Subcutaneous abdominal adipose tissue (tissue), 5 donors: ENCODE measurements around the gene RBMS3.

Experiments used
- H3K27ac ChIP-seq: one replicate; pipeline ENCODE4 v1.7.0; 2013; ENCODE audit warnings: low read depth, mild to moderate bottlenecking, inconsistent platforms, low read length, moderate library complexity
- H3K27me3 ChIP-seq, 5 donors: one replicate each; pipeline ENCODE4 v1.7.0; 2013; ENCODE audit warnings: low read length in 5 of 5, inconsistent platforms in 1 of 5; ENCODE audit not compliant: control insufficient read depth in 5 of 5, insufficient read depth in 4 of 5
- H3K36me3 ChIP-seq, 5 donors: one replicate each; pipeline ENCODE4 v1.7.0; 2013; ENCODE audit warnings: low read length in 5 of 5; ENCODE audit not compliant: control insufficient read depth in 5 of 5, insufficient read depth in 5 of 5
- H3K4me1 ChIP-seq, 5 donors: one replicate each; pipeline ENCODE4 v1.7.0; 2013; ENCODE audit warnings: low read length in 5 of 5, mild to moderate bottlenecking in 3 of 5, moderate library complexity in 1 of 5; ENCODE audit not compliant: control insufficient read depth in 5 of 5, insufficient read depth in 5 of 5
- H3K4me3 ChIP-seq, 5 donors: one replicate each; pipeline ENCODE4 v1.7.0; 2013; ENCODE audit warnings: low read length in 5 of 5, low read depth in 1 of 5
- H3K9ac ChIP-seq, 5 donors: one replicate each; pipeline ENCODE4 v1.7.0; 2013; ENCODE audit warnings: low read length in 5 of 5, mild to moderate bottlenecking in 4 of 5, moderate library complexity in 3 of 5
- H3K9me3 ChIP-seq, 5 donors: one replicate each; pipeline ENCODE4 v1.7.0; 2013; ENCODE audit warnings: low read length in 5 of 5; ENCODE audit not compliant: control insufficient read depth in 5 of 5
- donor health status: healthy.
- donor health status: healthy.
- donor health status: healthy.
- donor health status: healthy.
- donor health status: healthy.

RBMS3 gene

DNA sequence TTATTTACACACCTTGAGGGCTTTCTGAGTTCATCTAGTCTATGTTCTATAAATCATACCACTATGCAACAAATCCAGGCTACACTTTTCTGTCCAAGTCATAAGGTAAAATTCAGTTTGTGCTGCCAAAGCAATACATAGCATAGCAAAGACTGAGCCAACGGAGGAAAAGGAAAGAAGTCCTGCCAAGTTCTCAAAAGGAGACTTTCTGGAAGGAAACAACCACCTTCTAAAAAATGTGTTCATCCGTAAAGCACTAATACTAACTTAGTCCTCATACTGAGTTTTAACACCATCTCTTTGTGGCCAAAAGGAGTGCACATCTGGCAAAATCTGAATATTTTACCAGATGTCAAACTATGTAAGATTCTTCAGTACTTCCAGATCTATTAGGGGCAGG lies 620.2 kb downstream of the RBMS3 start:
- no peak overlapping the region for H3K4me3 ChIP-seq
- H3K9me3 ChIP-seq = no peaks in the 10 kb centered on the region
- peaks cover 0 to 17% (median 3%) of the 10 kb centered on the region in 5 donors for H3K36me3 ChIP-seq
- no peaks in the 10 kb centered on the region for H3K27me3 ChIP-seq
- no peak overlapping the region for H3K9ac ChIP-seq
- H3K4me1 ChIP-seq = peaks cover 0 to 12% (median 5%) of the 10 kb centered on the region in 5 donors
- no peak overlapping the region for H3K27ac ChIP-seq

DNA sequence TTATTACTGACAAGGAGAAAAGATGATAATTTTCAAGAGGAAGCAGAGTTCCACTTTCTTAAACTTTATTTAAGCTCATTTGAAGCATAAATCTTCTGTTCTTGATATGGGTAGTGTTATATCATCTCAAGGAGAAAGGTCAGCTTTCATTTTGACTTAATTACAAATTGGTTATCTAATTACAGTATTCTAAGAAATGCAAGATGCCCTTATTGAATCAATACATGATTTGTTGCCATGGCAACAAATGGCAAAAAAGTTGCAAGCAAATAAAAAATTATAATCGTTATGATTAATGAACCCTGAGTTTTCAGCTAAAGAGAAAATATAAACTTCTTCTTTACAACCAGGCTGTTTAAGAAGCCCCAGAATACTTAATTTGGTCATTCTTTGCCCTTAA lies 622.7 kb downstream of the RBMS3 start:
- Histone ChIP-seq H3K27me3 (no peaks in the 10 kb centered on the region), H3K36me3 (peaks cover 0 to 11% (median 0%) of the 10 kb centered on the region in 5 donors), H3K9ac (no peak overlapping the region), H3K9me3 (no peaks in the 10 kb centered on the region), H3K27ac (no peak overlapping the region), H3K4me1 (peaks cover 0 to 11% (median 4%) of the 10 kb centered on the region in 5 donors), H3K4me3 (no peak overlapping the region)

DNA sequence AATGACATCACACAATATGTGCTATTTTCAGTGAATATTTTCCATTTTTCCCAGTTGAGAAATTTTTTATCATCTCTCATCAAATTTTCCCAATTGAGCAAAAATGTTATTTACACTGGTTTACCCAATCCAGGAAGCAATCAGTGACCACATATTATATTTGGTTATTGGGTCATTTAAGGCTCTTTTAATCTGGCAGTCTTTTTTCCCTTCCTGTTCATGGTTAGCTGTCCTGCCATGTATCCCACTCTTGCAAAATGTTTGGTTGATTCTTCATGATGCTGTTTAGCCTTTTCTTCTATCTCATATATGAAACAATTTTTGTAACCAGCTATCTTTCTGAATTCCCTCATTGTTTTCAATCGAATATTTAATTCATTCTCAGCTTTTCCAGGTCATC lies 626.0 kb downstream of the RBMS3 start:
- H3K9me3 ChIP-seq = no peaks in the 10 kb centered on the region
- no peaks in the 10 kb centered on the region for H3K4me1 ChIP-seq
- no peaks in the 10 kb centered on the region for H3K27me3 ChIP-seq
- no peak overlapping the region for H3K9ac ChIP-seq
- H3K36me3 ChIP-seq = no peaks in the 10 kb centered on the region
- no peak overlapping the region for H3K4me3 ChIP-seq
- no peak overlapping the region for H3K27ac ChIP-seq

DNA sequence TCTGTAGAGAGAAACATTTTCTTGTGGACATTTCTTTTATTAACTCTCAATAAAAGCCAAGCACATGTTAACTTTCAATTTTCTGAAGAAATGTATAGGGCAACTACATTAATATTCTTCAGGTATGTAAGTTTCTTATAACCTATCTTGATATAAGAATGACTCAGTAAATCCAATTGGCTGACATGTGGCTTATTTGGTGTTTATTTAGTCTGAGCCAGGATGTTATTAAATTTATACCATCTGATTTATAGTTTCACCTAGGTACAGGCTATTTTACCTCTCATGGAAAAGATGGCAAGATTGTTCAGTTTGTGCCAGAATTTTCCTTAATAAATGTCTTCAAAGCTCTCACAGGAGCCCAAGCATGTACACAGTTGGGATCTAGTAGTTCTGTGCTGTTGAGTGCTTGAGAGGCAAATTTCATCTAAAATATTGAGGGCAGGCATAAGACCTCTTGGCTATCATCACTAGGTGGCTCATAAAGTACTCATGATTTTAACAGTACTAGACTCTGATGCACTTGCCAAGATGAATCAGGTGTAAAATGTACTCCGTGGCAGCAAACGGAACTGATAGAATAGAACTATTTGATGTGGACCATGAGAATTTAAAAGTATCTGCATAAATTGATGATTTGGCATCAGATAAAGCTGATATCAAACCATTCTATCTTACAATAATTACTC lies 631.9 kb downstream of the RBMS3 start:
- H3K4me3 ChIP-seq = no peak overlapping the region
- H3K27ac ChIP-seq = no peak overlapping the region
- no peak overlapping the region for H3K9ac ChIP-seq
- H3K9me3 ChIP-seq = no peaks in the 10 kb centered on the region
- H3K36me3 ChIP-seq = peaks cover 0 to 6% (median 0%) of the 10 kb centered on the region in 5 donors
- no peaks in the 10 kb centered on the region for H3K4me1 ChIP-seq
- no peaks in the 10 kb centered on the region for H3K27me3 ChIP-seq

DNA sequence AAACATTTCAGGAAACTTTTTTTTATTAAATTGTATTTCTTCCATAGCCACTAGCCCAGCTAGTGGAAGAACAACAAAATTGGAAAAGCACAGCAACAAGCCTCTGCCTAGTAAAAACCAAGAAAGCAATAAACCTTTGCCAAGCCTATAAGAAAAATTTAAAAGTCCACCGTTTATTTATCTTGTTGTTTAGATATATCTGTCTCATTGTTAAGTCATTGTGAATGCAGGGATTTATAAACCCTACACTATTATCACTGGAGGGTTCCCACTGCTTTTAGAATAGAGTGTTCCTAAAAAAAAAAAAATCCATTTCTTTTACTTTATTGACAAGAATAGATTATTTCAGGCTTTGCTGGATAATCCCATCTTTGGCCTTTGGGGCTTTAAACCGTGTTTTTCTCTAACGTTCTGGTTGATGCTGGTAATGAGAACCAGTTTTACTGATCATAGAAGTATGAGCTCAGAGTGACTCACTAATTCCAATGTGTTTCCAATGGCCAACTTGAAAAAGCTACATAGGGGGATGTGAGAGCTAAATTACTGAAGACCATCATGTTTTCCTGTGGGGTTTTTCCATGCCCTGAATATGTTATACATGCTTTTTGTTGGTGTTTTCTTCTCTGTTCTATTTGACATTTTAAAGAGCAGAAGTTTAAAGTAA lies 634.1 kb downstream of the RBMS3 start:
- no peak overlapping the region for H3K9ac ChIP-seq
- H3K27me3 ChIP-seq = no peaks in the 10 kb centered on the region
- H3K36me3 ChIP-seq = peaks cover 0 to 6% (median 0%) of the 10 kb centered on the region in 5 donors
- H3K4me3 ChIP-seq = no peak overlapping the region
- peak overlapping the region; percentile 5 for H3K27ac ChIP-seq
- H3K9me3 ChIP-seq = no peaks in the 10 kb centered on the region
- H3K4me1 ChIP-seq = no peaks in the 10 kb centered on the region

DNA sequence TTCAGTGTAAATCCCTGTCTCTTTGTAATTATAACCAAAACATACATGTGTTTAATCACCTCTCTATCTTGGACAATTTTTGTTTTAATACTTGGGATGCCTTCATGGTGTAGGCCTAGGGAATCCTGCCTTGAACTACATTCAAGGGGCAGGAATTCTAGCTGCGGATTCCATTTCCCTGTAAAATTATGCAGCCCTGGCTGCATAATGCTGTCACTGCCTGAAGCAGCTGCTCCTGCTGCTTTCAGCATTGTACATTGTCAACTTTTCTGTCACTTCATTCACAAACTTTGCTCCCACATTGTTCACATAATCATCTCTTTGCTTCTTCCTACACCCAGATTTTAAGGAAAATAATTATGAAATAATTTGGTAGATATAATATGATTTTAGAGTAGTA lies 638.7 kb downstream of the RBMS3 start:
- H3K36me3 ChIP-seq = no peaks in the 10 kb centered on the region
- no peaks in the 10 kb centered on the region for H3K4me1 ChIP-seq
- H3K4me3 ChIP-seq = no peak overlapping the region
- H3K9ac ChIP-seq = no peak overlapping the region
- H3K27me3 ChIP-seq = no peaks in the 10 kb centered on the region
- no peaks in the 10 kb centered on the region for H3K9me3 ChIP-seq
- H3K27ac ChIP-seq = no peak overlapping the region

DNA sequence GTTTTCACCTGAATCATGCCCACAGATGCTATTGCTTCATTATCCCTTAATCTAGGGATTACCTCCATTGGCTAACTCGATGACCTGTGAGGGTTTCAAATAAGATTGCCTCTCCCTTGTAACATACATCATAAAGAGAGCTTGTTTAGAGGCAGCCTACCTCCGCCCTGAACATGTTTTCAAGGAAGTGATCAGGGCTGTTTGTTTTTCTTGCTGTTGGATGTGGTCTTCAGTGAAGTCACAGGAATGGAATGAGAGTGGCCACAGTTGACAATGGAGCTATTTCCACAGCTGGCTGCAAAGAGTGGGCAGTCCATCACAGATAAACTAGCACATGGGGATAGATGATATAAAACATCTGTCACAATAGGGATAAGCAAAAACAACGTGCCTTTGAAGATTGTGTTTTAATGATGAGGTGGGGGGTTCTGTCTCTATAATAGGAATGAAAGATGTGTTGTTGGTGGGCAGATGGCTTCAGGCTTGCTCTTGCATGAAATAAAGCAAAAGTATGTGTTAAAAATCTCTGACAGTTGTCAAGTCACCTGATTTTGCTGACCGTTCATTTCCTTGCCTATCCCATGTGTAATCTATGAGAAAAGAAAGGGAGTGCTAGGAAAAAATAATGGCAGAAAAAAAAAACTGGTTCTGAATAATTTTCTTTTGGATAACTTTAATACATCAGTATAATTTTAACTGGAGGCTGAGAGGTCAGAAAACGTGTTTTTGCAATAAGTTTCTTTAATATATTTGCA lies 642.3 kb downstream of the RBMS3 start:
- Histone ChIP-seq H3K9ac (no peak overlapping the region), H3K4me1 (no peaks in the 10 kb centered on the region), H3K27ac (no peak overlapping the region), H3K27me3 (no peaks in the 10 kb centered on the region), H3K4me3 (no peak overlapping the region), H3K9me3 (no peaks in the 10 kb centered on the region), H3K36me3 (no peaks in the 10 kb centered on the region)

DNA sequence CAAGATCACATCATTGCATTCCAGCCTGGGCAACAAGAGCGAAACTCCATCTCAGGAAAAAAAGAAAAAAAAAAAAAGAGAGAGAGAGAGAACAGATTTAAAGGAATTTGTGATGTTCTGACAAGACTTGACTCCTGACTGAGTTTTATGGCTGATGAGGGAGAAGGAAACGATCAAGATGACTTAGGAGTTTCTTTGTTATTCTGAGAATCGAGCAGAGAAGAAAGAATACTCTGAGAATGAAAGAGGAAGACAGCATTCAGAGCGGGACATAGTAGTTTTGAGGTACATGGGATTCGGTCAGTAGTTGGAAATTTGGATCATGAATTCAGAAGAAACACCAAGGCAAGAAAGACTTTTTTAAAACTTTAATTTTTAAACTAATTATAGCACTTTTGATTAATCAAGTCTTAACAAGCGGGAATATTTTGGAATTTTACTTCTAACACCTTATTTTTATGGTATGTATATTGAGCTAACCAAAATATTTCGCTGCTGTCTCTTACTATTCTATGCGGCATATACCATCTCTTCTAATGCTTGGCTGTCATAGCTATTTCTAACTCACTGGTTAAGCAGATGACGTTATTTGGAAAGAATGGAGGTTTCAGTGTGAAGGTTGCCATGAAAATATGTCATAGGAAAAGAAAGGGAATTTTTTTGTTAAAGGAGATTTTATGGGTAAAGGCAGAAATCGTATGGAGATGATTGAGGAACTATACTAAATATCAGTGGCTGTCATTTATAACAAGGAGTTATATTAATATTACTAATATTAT lies 644.1 kb downstream of the RBMS3 start:
- Histone ChIP-seq H3K36me3 (no peaks in the 10 kb centered on the region), H3K27ac (no peak overlapping the region), H3K9me3 (no peaks in the 10 kb centered on the region), H3K27me3 (no peaks in the 10 kb centered on the region), H3K4me3 (no peak overlapping the region), H3K9ac (no peak overlapping the region), H3K4me1 (no peaks in the 10 kb centered on the region)

DNA sequence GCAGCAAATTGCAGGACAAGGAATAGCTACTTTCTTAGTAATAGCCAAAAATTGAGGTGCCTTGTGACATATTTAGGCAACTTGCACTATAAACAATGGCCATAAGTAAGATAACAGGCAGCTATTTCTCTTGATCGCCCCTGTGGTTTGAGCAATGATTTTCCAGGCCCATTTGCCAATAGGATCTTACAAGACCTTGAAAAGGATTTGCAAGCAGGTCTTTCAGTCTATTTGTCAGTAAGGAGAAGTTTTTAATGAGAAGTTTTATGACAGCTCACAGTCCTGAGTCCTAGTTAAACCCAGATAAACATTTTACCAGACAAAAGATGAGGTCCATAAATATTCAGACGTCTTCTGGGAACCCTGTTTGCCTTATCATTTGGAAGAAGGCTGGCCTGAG lies 645.5 kb downstream of the RBMS3 start:
- peaks cover 0 to 5% (median 0%) of the 10 kb centered on the region in 5 donors for H3K36me3 ChIP-seq
- H3K9ac ChIP-seq = no peak overlapping the region
- no peak overlapping the region for H3K4me3 ChIP-seq
- H3K27me3 ChIP-seq = no peaks in the 10 kb centered on the region
- H3K4me1 ChIP-seq = no peaks in the 10 kb centered on the region
- no peak overlapping the region for H3K27ac ChIP-seq
- H3K9me3 ChIP-seq = no peaks in the 10 kb centered on the region
